Spinal cord (tissue), 10 donors: ENCODE measurements around the gene TRIM8. TPM values are rescaled to one million over a fixed set of nuclear protein-coding genes. Genes with fewer than 3 reads are reported as not detected.

ENCODE experiments used
- DNase-seq, 6 donors: peaks; one replicate each; pipeline versions ENCODE4 v3.0.0 to v3.0.0-alpha.2; 2013 to 2015; ENCODE audit warnings: low spot score in 6 of 6, low read depth in 4 of 6
- H3K27ac ChIP-seq: one replicate; pipeline ENCODE4 v1.5.1; 2013; ENCODE audit warnings: low read depth, low read length, control low read depth
- H3K27me3 ChIP-seq: one replicate; pipeline ENCODE4 v1.6.1; 2013; ENCODE audit warnings: low read length; ENCODE audit not compliant: control insufficient read depth, insufficient read depth
- H3K36me3 ChIP-seq: one replicate; pipeline ENCODE4 v1.6.1; 2013; ENCODE audit warnings: low read length; ENCODE audit not compliant: control insufficient read depth, insufficient read depth
- H3K4me1 ChIP-seq: one replicate; pipeline ENCODE4 v1.6.1; 2013; ENCODE audit warnings: low read length; ENCODE audit not compliant: control insufficient read depth, insufficient read depth
- H3K4me3 ChIP-seq: one replicate; pipeline ENCODE4 v1.5.1; 2013; ENCODE audit warnings: low read depth, low read length, control low read depth
- H3K9me3 ChIP-seq: one replicate; pipeline ENCODE4 v1.6.1; 2013; ENCODE audit warnings: low read length; ENCODE audit not compliant: control insufficient read depth, insufficient read depth
- WGBS: methylation state at CpG from one replicate; pipeline ENCODE4 v1.1.5; 2013; ENCODE audit warnings: missing lambda C conversion rate; ENCODE audit not compliant: insufficient coverage; 5-methylcytosine and 5-hydroxymethylcytosine counted together
- polyA plus RNA-seq, 2 donors: library from polyadenylated mRNA; unstranded; fragments of 120-200 nt; gene quantifications; one replicate each; pipeline ENCODE4 v1.2.1, GENCODE V29; 2013; ENCODE audit not compliant: insufficient read length in 2 of 2
- total RNA-seq, 2 donors: library from RNA; depleted of rRNA in 1 of 2; stranded (reverse); fragments of 120-200 nt in 1 of 2; fragments of >200 nt in 1 of 2; gene quantifications; one replicate each; pipeline versions ENCODE4 v1.2.3 to v1.2.4, GENCODE V29; 2013 to 2014
- donor health status: healthy.

TRIM8 gene
- total and polyA plus RNA-seq, 4 donors = 42.2 to 156 (median 102) TPM

GRCh38 chr10:102647443-102648268 lies 3.4 kb downstream of the TRIM8 start:
- Histone ChIP-seq H3K36me3 (peaks cover 65% of the 10 kb centered on the region), H3K27ac (peak overlapping the region; percentile 98), H3K9me3 (no peaks in the 10 kb centered on the region), H3K27me3 (no peaks in the 10 kb centered on the region), H3K4me3 (peak overlapping the region; percentile 82), H3K4me1 (peaks cover 69% of the 10 kb centered on the region)
- WGBS = 17% methylated on average over 7 of the region's 7 CpGs
- DNase-seq = no peak

- 26% methylated on average over 8 of the region's 12 CpGs for WGBS
- Histone ChIP-seq H3K9me3 (no peaks in the 10 kb centered on the region), H3K4me1 (peaks cover 75% of the 10 kb centered on the region), H3K27me3 (no peaks in the 10 kb centered on the region), H3K36me3 (peaks cover 72% of the 10 kb centered on the region), H3K4me3 (peak overlapping the region; percentile 82), H3K27ac (peak overlapping the region; percentile 98)
- no peak for DNase-seq
Measured at GRCh38 chr10:102648269-102648888, 4.1 kb downstream of the TRIM8 start.

- Histone ChIP-seq H3K4me3 (peak overlapping the region; percentile 82), H3K4me1 (peaks cover 75% of the 10 kb centered on the region), H3K27ac (peak overlapping the region; percentile 98), H3K36me3 (peaks cover 78% of the 10 kb centered on the region), H3K27me3 (no peaks in the 10 kb centered on the region), H3K9me3 (no peaks in the 10 kb centered on the region)
- DNase-seq = peak in 2 of 6 donors; percentile 82 to 87
- 10% methylated on average over 24 of the region's 25 CpGs for whole genome bisulfite sequencing
Measured at GRCh38 chr10:102648889-102649796, 4.9 kb downstream of the TRIM8 start.

GRCh38 chr10:102649797-102650654 lies 5.7 kb downstream of the TRIM8 start:
- no peaks in the 10 kb centered on the region for H3K27me3 ChIP-seq
- DNase-seq = no peak
- no peaks in the 10 kb centered on the region for H3K9me3 ChIP-seq
- peaks cover 81% of the 10 kb centered on the region for H3K4me1 ChIP-seq
- peak overlapping the region; percentile 82 for H3K4me3 ChIP-seq
- 27% methylated on average over 10 of the region's 12 CpGs for WGBS
- peak overlapping the region; percentile 98 for H3K27ac ChIP-seq
- peaks cover 87% of the 10 kb centered on the region for H3K36me3 ChIP-seq

- H3K4me3 ChIP-seq = peak overlapping the region; percentile 6
- H3K36me3 ChIP-seq = peaks cover 91% of the 10 kb centered on the region
- no peak for DNase-seq
- WGBS = 63% methylated on average over 10 of the region's 11 CpGs
- H3K27ac ChIP-seq = peak overlapping the region; percentile 98
- peaks cover 82% of the 10 kb centered on the region for H3K4me1 ChIP-seq
- H3K9me3 ChIP-seq = no peaks in the 10 kb centered on the region
- H3K27me3 ChIP-seq = no peaks in the 10 kb centered on the region
Measured at GRCh38 chr10:102650655-102651454, 6.6 kb downstream of the TRIM8 start.

GRCh38 chr10:102651455-102652169 lies 7.3 kb downstream of the TRIM8 start:
- Histone ChIP-seq H3K36me3 (peaks cover 91% of the 10 kb centered on the region), H3K27me3 (no peaks in the 10 kb centered on the region), H3K27ac (peak overlapping the region; percentile 98), H3K9me3 (no peaks in the 10 kb centered on the region), H3K4me1 (peaks cover 75% of the 10 kb centered on the region), H3K4me3 (no peak overlapping the region)
- no peak for DNase-seq
- 75% methylated on average over 10 of the region's 11 CpGs for WGBS

GRCh38 chr10:102652170-102652916 lies 8.1 kb downstream of the TRIM8 start:
- Histone ChIP-seq H3K36me3 (peaks cover 91% of the 10 kb centered on the region), H3K27ac (peak overlapping the region; percentile 16), H3K9me3 (no peaks in the 10 kb centered on the region), H3K27me3 (no peaks in the 10 kb centered on the region), H3K4me3 (no peak overlapping the region), H3K4me1 (peaks cover 71% of the 10 kb centered on the region)
- WGBS = 80% methylated on average over 11 of the region's 12 CpGs
- no peak for DNase-seq
